ENCODE results near the gene CHRNB4.

The CHRNB4 gene

GRCh38 chr15:78630886-78631633 is 9.9 kb downstream of the CHRNB4 start:
- DNase-seq, result no peak

- DNase-seq, result no peak
Measured at GRCh38 chr15:78629716-78630065, 11.3 kb downstream of the CHRNB4 start.

- no peak for DNase-seq
Measured at GRCh38 chr15:78629031-78629715, 11.8 kb downstream of the CHRNB4 start.

- no peak for DNase-seq
Measured at GRCh38 chr15:78628227-78628626, 12.8 kb downstream of the CHRNB4 start.

GRCh38 chr15:78627348-78627747 is 13.7 kb downstream of the CHRNB4 start:
- no peak for DNase-seq

GRCh38 chr15:78626381-78626995 is 14.5 kb downstream of the CHRNB4 start:
- no peak for DNase-seq

- DNase-seq, result no peak
Measured at GRCh38 chr15:78625606-78626280, 15.3 kb downstream of the CHRNB4 start.

- no peak for DNase-seq
Measured at GRCh38 chr15:78624651-78625590, 16.1 kb downstream of the CHRNB4 start.

- no peak for DNase-seq
Measured at GRCh38 chr15:78623786-78624497, 17.1 kb downstream of the CHRNB4 start.

- DNase-seq, result no peak
Measured at GRCh38 chr15:78621810-78622402, 19.1 kb downstream of the CHRNB4 start.

- DNase-seq, result no peak
Measured at GRCh38 chr15:78620527-78621421, 20.2 kb downstream of the CHRNB4 start, which contains the start of gene CHRNA3. CHRNA3 (minus strand) TSS chr15:78620996; CDS start chr15:78620794, 202 bp downstream.

GRCh38 chr15:78620021-78620526 is 20.9 kb downstream of the CHRNB4 start:
- no peak for DNase-seq

- DNase-seq, result no peak
Measured at GRCh38 chr15:78619022-78619950, 21.7 kb downstream of the CHRNB4 start.

- DNase-seq, result peak; percentile 22
Measured at GRCh38 chr15:78618490-78618934, 22.5 kb downstream of the CHRNB4 start.

GRCh38 chr15:78618064-78618463 is 22.9 kb downstream of the CHRNB4 start:
- no peak for DNase-seq

GRCh38 chr15:78617516-78617915 is 23.5 kb downstream of the CHRNB4 start:
- DNase-seq, result no peak

- no peak for DNase-seq
Measured at GRCh38 chr15:78617076-78617475, 23.9 kb downstream of the CHRNB4 start.

GRCh38 chr15:78616506-78616905 is 24.5 kb downstream of the CHRNB4 start:
- no peak for DNase-seq

GRCh38 chr15:78615151-78615589 is 25.8 kb downstream of the CHRNB4 start:
- no peak for DNase-seq
